ENCODE data around the gene FCSK. TPM values are rescaled to one million over a fixed set of nuclear protein-coding genes. Genes with fewer than 3 reads are reported as not detected.

Gene FCSK
- polyA plus RNA-seq, 1 donor = 8.8 TPM

DNA sequence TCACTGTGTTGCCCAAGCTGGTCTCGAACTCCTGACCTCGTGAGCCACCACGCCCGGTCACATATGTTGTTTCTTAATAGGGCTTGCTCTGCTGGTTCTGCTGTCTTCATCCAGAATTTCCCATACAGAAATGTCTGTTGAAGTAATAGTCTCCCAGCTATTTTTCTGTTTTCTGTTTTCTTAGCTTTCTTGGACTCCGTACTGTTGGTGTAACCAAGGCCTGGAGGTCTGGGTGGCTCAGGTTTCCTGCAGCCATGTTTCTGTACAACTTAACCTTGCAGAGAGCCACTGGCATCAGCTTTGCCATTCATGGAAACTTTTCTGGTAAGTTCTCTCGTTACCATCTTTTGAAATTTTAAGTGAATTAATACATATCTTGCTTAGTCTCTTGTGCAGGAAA, 72.0 kb downstream of the FCSK start:
- no peak for DNase-seq

DNA sequence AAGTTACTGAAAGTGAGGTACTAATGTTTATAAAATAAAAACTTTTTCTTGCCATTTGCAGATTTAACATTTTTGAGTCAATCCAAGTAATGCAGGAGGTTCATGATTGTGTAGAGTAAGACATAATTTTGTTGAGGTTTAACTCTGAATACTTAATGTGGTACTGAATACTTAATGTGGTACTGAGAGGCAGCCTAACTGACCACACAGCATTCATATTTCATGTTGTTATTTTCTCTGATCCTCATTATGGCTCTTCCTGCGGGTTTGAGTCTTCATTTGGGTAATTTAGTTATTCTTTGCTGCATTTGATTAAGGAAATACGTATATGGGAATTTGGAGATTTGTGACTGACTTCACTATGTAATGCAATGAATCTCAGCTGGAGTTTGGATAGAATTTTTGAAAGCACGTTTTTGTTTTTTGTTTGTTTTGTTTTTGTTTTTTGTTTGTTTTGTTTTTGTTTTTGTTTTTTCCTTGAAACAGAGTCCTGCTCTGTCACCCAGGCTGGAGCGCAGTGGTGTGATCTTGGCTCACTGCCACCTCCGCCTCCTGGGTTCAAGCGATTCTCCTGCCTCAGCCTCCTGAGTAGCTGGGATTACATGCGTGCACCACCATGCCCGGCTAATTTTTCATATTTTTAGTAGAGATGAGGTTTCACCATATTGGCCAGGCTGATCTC, 73.1 kb downstream of the FCSK start:
- no peak for DNase-seq

DNA sequence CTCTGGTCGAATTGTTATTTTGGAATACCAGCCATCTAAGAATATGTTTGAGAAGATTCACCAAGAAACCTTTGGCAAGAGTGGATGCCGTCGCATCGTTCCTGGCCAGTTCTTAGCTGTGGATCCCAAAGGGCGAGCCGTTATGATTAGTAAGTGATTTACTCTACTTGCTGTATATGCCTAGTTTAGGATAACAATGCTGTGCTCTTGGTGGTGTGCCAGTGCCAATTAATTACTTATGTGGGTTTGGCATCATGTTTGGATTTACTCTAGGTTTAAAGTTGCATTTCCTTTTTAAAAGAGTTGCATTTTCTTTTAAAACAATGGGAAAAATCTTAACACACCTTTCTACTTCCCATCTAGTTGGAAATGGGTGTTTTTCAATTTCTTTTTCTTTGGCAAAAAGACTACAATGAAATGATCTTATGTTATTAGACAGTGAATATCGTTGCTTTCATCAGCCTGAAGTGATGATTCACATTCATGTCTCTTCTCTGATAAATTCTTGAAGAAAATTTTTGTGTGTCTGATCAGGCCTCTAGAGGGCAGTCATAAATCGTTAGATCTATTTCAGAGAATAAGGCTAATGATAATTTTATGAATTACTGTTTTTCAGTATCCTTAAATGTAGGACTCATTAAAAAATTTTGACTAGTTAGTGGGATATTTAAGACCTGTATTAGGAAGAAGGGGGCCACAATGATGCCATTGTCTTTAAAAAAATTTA, 74.8 kb downstream of the FCSK start:
- peak; percentile 12 for DNase-seq

Other genes starting within 250 kb of the FCSK start
- gene EXOSC6, start 202.7 kb upstream of the FCSK start, polyA plus RNA-seq (ENCODE audit: insufficient read length) = 10.2 TPM
- gene AARS1, start 165.1 kb upstream of the FCSK start, polyA plus RNA-seq (ENCODE audit: insufficient read length) = 58.9 TPM
- gene DDX19B, start 155.4 kb upstream of the FCSK start, polyA plus RNA-seq (ENCODE audit: insufficient read length) = 23.0 TPM
- gene DDX19A, start 107.7 kb upstream of the FCSK start, polyA plus RNA-seq (ENCODE audit: insufficient read length) = 38.0 TPM
- gene ST3GAL2, start 15.5 kb upstream of the FCSK start, polyA plus RNA-seq (ENCODE audit: insufficient read length) = 30.5 TPM
- 46.6 TPM for gene COG4, start 69.0 kb downstream of the FCSK start, polyA plus RNA-seq (ENCODE audit: insufficient read length)
- 208 TPM for gene SF3B3, start 69.2 kb downstream of the FCSK start, polyA plus RNA-seq (ENCODE audit: insufficient read length)
- gene IL34, start 192.0 kb downstream of the FCSK start, polyA plus RNA-seq (ENCODE audit: insufficient read length) = 7.8 TPM
- gene MTSS2, start 231.5 kb downstream of the FCSK start, polyA plus RNA-seq (ENCODE audit: insufficient read length) = 179 TPM